Glutamatergic neuron (in vitro differentiated cells): Measurements from ENCODE around the gene SPDL1. TPM values are rescaled to one million over a fixed set of nuclear protein-coding genes. Genes with fewer than 3 reads are reported as not detected.

Source experiments
- DNase-seq: peaks from one replicate; pipeline ENCODE4 v3.0.0; 2022
- H3K27ac Mint-ChIP-seq: one replicate; pipeline ENCODE4 v1.8.0; 2020; ENCODE audit warnings: mild to moderate bottlenecking, mixed read lengths, inconsistent platforms; ENCODE audit not compliant: unreplicated experiment
- H3K27me3 Mint-ChIP-seq: one replicate; pipeline ENCODE4 v1.8.0; 2020; ENCODE audit warnings: mild to moderate bottlenecking, moderate library complexity, mixed read lengths, inconsistent platforms; ENCODE audit not compliant: unreplicated experiment
- H3K36me3 Mint-ChIP-seq: one replicate; pipeline ENCODE4 v1.8.0; 2020; ENCODE audit warnings: mild to moderate bottlenecking, mixed read lengths, inconsistent platforms; ENCODE audit not compliant: unreplicated experiment
- H3K4me1 Mint-ChIP-seq: one replicate; pipeline ENCODE4 v1.8.0; 2020; ENCODE audit warnings: mild to moderate bottlenecking, low read depth, mixed read lengths, inconsistent platforms; ENCODE audit not compliant: unreplicated experiment
- H3K4me3 Mint-ChIP-seq: one replicate; pipeline ENCODE4 v1.8.0; 2020; ENCODE audit warnings: mild to moderate bottlenecking, mixed read lengths, inconsistent platforms; ENCODE audit not compliant: unreplicated experiment
- H3K9me3 Mint-ChIP-seq: one replicate; pipeline ENCODE4 v1.8.0; 2020; ENCODE audit warnings: mild to moderate bottlenecking, moderate library complexity, mixed read lengths, inconsistent platforms; ENCODE audit not compliant: unreplicated experiment
- long read RNA-seq: library from polyadenylated mRNA; unstranded; transcript quantifications from one replicate; pipeline ENCODE4 v2.0.0, GENCODE V29; 2020; ENCODE audit not compliant: unreplicated experiment
- total RNA-seq: library from RNA; stranded (reverse); fragmentation: NEBNext Ultra II Directional; extraction: Animal tissue kit (Norgen Biotek cat#: 25700); gene quantifications from one replicate; pipeline ENCODE4 v1.2.1, GENCODE V29; 2021; ENCODE audit not compliant: unreplicated experiment
- TF ChIP-seq, protein P1 (sequence below): fragments of 200-600 bp; sonication (generic); IDR thresholded peaks from one replicate; pipeline ENCODE4 v1.5.0; 2021; ENCODE audit not compliant: partially characterized antibody, unreplicated experiment

SPDL1 gene, protein sequence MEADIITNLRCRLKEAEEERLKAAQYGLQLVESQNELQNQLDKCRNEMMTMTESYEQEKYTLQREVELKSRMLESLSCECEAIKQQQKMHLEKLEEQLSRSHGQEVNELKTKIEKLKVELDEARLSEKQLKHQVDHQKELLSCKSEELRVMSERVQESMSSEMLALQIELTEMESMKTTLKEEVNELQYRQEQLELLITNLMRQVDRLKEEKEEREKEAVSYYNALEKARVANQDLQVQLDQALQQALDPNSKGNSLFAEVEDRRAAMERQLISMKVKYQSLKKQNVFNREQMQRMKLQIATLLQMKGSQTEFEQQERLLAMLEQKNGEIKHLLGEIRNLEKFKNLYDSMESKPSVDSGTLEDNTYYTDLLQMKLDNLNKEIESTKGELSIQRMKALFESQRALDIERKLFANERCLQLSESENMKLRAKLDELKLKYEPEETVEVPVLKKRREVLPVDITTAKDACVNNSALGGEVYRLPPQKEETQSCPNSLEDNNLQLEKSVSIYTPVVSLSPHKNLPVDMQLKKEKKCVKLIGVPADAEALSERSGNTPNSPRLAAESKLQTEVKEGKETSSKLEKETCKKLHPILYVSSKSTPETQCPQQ
- 19.0 TPM for total RNA-seq
- long read RNA-seq, transcript SPDL1-201 (12 exons, 2,668 nt), result major isoform, 6 of 9 reads
- long read RNA-seq, partial matches to known transcripts, result 2 of 9 reads
- long read RNA-seq, other reads (novel, unspliced or antisense), result 1 of 9 reads

GRCh38 chr5:169583424-169584220 is at the start of gene SPDL1:
TSS of gene SPDL1 (plus strand) at chr5:169583773. CDS start at chr5:169588417, 4,644 bp downstream.
- Mint-ChIP-seq H3K36me3 (no peaks in the 10 kb centered on the region), H3K27ac (peak within 1 kb of the TSS; percentile 91), H3K4me3 (peak within 1 kb of the TSS; percentile 88), H3K27me3 (no peaks in the 10 kb centered on the region), H3K9me3 (no peaks in the 10 kb centered on the region), H3K4me1 (peaks cover 9% of the 10 kb centered on the region)
- DNase-seq, result peak; percentile 95
- TF ChIP-seq, protein P1, sequence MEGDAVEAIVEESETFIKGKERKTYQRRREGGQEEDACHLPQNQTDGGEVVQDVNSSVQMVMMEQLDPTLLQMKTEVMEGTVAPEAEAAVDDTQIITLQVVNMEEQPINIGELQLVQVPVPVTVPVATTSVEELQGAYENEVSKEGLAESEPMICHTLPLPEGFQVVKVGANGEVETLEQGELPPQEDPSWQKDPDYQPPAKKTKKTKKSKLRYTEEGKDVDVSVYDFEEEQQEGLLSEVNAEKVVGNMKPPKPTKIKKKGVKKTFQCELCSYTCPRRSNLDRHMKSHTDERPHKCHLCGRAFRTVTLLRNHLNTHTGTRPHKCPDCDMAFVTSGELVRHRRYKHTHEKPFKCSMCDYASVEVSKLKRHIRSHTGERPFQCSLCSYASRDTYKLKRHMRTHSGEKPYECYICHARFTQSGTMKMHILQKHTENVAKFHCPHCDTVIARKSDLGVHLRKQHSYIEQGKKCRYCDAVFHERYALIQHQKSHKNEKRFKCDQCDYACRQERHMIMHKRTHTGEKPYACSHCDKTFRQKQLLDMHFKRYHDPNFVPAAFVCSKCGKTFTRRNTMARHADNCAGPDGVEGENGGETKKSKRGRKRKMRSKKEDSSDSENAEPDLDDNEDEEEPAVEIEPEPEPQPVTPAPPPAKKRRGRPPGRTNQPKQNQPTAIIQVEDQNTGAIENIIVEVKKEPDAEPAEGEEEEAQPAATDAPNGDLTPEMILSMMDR, result no peak

DNA sequence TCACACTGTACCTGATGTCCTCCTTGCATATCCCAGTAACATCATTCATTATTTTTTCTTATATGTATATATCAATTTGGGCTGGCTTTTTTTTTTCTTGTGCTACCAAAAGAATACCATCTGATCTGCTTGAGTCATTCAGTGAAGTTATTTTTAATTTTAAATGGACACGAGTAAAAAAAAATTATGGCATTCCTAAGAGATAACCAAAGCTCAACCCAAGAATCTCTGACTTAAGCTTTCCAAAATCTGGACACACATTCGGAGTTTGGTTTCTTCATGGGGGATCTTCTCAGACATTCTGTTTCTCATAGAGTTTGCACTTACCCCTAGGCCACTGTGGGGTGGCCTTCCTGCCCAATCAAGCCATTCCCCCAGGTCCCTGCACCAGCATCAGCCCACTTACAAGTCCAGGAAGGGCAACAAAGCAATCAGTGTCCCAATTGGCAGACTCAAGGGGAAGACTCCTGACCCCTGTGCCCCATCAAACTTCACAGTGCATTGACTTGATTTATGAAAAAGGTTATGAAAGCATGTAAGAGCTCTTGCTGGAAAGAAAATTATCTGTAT is 49.2 kb upstream of the SPDL1 start:
- Mint-ChIP-seq H3K9me3 (peaks cover 4% of the 10 kb centered on the region), H3K36me3 (no peaks in the 10 kb centered on the region), H3K4me1 (no peaks in the 10 kb centered on the region), H3K27ac (no peak overlapping the region), H3K27me3 (peaks cover 3% of the 10 kb centered on the region), H3K4me3 (no peak overlapping the region)
- TF ChIP-seq, protein P1, result no peak
- DNase-seq, result no peak

DNA sequence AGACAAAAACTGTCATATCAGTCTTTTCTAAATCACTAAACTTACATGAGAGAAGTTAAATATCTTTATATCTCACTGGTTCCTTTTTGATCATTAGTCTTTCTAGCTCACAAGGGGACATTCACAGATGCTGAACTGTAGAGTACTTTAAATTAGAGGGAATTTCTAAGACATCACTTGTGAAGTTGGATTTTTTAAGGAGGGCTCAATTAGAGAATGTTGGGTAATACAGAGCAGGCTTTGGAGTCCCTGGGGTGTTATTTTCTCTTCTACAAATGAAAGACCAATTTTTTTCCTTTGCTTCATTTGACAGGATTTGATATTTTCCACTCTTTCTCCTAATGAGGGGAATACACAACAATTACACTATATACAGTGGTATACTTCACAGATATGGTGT is 48.6 kb upstream of the SPDL1 start:
- no peaks in the 10 kb centered on the region for H3K36me3 Mint-ChIP-seq
- peaks cover 4% of the 10 kb centered on the region for H3K9me3 Mint-ChIP-seq
- no peaks in the 10 kb centered on the region for H3K4me1 Mint-ChIP-seq
- peaks cover 3% of the 10 kb centered on the region for H3K27me3 Mint-ChIP-seq
- TF ChIP-seq, protein P1, result no peak
- H3K4me3 Mint-ChIP-seq, result no peak overlapping the region
- H3K27ac Mint-ChIP-seq, result no peak overlapping the region
- DNase-seq, result no peak

DNA sequence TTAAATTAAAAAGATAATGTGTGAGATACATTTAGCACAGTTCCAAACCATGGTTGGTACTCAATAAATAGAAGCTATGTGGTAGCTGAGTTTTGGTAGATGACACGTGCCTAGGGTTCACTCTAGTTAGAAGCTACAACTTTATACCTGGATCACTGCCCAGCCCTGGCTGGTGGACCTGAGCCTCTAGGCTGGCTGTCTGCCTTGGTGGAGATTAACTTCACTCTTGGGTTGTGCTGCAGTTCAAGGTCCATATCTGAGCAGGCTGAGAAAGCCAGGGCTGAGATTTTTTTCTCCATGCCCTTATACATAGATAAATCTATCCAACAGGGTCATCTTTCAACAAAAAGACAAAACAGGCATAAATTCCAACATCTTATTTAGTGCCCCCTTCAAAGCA is 44.6 kb upstream of the SPDL1 start:
- H3K4me1 Mint-ChIP-seq, result no peaks in the 10 kb centered on the region
- no peaks in the 10 kb centered on the region for H3K27me3 Mint-ChIP-seq
- H3K36me3 Mint-ChIP-seq, result peaks cover 4% of the 10 kb centered on the region
- H3K4me3 Mint-ChIP-seq, result no peak overlapping the region
- no peak for DNase-seq
- H3K9me3 Mint-ChIP-seq, result peaks cover 3% of the 10 kb centered on the region
- TF ChIP-seq, protein P1, result no peak
- no peak overlapping the region for H3K27ac Mint-ChIP-seq
